A549 treated with CORT108297 at 1 μM for 4 hours (cell line): Measurements from ENCODE around the gene INSRR. TPM values are rescaled to one million over a fixed set of nuclear protein-coding genes. Genes with fewer than 3 reads are reported as not detected.

Experiments
- total RNA-seq: library from RNA; stranded (reverse); fragments of 200-300 nt; extraction: Qiagen RNA extraction; gene quantifications from 5 replicates; pipeline ENCODE4 v1.2.3, GENCODE V29; 2022

The INSRR gene
- total RNA-seq, result 0.01 TPM in 1 of 5 replicates, not detected in the others

DNA sequence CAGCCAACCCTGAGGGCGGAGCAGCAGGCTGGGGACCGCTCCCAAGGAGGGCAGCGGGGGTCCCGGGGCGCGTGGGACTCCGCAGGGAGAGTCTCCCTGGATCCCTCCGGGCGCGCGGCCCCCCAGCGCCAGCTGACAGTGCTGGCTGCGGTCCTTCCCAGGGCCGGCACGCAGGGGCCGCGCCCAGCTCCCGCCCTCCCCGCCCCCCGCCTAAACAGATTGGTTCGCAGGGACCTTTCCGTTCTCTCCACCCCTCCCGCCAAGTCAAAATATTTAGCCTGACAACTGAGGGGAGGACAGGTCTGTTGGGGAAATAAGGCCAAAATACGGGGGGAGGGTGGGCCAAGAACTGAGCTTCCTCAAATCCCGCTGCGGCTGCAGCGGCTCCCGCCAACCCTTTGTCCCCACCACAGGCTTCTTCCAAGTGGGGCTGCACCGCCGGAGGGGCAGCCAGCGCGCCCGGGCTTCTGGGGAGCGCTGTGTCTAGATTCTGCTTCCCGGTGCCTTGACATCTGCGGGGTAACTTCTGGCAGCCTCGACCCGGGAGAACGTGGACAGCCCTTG, at the start of gene INSRR:
TSS of gene INSRR (minus strand) at position 159 of the 564 bp plus-strand sequence. CDS start 496 bp downstream, outside the sequence.

DNA sequence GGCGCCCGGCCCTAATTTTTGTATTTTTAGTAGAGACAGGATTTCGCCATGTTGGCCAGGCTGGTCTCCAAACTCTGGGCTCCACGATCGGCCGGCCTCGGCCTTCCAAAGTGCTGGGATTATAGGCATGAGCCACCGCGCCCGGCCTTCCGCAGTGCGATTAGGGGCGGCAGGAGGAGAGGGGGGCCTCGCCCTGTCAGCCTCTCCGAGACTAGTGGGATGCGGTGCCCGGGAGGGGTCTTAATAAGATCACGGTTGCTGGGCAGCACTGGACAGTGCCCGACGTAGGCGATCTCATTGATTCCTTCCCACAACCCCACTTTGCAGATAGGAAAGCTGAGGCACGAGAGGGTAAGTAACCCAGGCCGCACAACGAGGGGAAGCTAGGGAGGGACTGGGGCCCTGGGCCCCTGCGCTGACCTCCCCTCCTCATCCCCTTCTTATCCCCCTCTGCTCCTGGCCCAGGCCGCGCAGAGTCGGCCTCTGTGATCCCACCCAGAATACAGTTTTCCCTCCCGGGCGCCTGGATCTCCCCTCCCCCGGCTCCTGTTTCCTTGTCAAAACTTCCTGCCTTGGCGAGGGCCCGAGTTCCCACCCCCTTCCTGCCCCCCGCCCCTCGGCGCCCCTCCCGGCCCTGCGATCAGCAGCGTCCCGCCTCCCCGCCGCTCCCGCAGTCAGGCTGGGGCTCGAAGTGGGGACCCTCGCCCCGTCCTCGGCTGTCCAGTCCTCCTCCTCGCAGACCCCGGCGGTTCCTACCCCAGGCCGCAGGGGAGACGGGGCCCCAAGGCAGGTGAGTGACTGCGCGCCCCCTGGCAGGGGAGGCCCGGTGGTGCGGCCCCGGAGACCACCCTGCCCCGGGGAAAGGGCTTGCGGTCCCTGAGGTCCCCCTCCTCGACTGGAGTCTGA, 34.4 kb upstream of the INSRR start, which contains the start of gene PEAR1:
TSS of gene PEAR1 (plus strand) at position 671 of the 906 bp plus-strand sequence. CDS start 10,209 bp downstream, outside the sequence.

DNA sequence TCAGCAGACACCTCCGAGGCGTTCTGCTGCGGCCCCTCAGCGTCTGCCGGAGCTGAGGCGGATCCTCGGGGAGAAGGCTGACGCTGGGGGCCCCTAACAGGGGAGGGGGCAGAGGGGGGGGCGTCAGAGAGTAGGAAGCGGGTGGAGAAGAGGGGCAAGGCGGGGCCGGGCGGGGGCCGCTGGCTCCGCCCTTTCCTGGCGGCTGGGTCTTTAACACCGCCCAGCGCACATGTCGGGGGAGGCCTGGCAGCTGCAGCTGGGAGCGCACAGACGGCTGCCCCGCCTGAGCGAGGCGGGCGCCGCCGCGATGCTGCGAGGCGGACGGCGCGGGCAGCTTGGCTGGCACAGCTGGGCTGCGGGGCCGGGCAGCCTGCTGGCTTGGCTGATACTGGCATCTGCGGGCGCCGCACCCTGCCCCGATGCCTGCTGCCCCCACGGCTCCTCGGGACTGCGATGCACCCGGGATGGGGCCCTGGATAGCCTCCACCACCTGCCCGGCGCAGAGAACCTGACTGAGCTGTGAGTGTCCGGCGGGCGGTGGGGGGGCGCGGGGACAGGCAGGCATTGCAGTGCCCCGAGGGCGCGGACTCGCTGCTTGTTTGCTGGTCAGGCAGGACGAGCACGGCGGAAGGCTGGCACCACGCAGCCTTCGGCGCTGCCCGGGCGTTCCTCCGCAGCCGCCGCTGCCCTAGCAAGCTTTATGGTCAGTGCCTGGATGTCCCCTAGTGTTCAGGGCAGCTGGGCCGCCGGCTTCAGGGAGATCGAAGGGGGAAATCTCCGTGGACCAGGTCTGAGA, 1.9 kb upstream of the INSRR start, which contains the start of gene NTRK1:
TSS of gene NTRK1 (plus strand) at position 238 of the 796 bp plus-strand sequence. CDS start at position 308, 70 bp downstream.

DNA sequence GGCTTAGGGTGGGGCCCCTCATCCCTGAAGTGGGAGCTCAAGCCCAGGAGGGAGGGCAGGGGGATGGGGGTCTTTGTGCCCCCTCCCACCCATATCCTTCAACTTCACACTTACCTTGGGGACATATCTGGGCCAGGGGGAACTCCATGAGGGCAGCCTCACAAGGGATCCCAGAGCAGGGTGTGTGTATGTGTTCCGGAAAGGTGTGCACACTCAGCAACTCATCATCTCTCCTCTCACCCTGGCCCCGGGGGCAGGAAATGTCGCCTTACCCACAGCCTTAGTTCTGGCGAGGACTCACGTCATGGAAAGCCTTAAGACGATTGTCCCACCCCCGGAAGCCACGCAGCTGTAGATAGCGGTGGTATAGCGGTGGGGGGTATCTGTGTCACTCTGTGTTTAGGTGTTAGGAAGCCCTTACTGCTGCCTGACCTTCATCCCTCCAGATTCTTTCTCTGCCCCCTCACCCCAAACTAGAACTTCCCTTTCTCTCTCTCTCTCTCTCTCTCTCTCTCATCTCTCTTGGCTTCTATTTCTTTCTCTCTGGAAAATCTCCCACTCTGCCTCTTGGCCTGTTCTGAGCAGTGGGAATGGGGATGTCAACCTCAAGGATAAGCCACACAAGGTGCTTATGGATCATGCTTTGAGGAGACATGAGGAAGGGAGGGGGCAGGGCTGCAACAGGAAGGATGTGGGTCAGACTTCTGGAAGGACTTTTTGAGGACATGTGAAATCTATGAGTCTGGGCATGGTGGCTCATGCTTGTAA, 42.2 kb downstream of the INSRR start, which contains the start of gene SH2D2A:
TSS of gene SH2D2A (minus strand) at position 288 of the 768 bp plus-strand sequence. CDS start at position 148, 140 bp downstream.

Other genes with a start within 250 kb of the INSRR start
- 0.14 to 0.21 TPM (median 0.14 TPM) in 3 of 5 replicates, not detected in the others for gene HAPLN2, start 239.7 kb downstream of the INSRR start, total RNA-seq
- 0.05 to 0.12 TPM in 2 of 5 replicates, not detected in the others for gene BCAN, start 217.0 kb downstream of the INSRR start, total RNA-seq
- gene NES, start 181.7 kb downstream of the INSRR start, total RNA-seq, result 1.2 to 1.5 TPM (median 1.3 TPM) in 5 replicates
- gene CRABP2, start 153.5 kb downstream of the INSRR start, total RNA-seq, result 10.1 to 14.1 TPM (median 11.0 TPM) in 5 replicates
- gene METTL25B, start 130.6 kb downstream of the INSRR start, total RNA-seq, result 20.7 to 26.6 TPM (median 25.5 TPM) in 5 replicates
- gene ISG20L2, start 130.4 kb downstream of the INSRR start, total RNA-seq, result 39.8 to 52.9 TPM (median 44.0 TPM) in 5 replicates
- 173 to 203 TPM (median 195 TPM) in 5 replicates for gene MRPL24, start 118.0 kb downstream of the INSRR start, total RNA-seq
- gene HDGF, start 107.4 kb downstream of the INSRR start, total RNA-seq, result 422 to 452 TPM (median 434 TPM) in 5 replicates
- gene PRCC, start 91.6 kb downstream of the INSRR start, total RNA-seq, result 71.8 to 77.9 TPM (median 77.7 TPM) in 5 replicates
- gene SH2D2A, start 42.3 kb downstream of the INSRR start, total RNA-seq, result 2.8 to 5.1 TPM (median 3.9 TPM) in 5 replicates
- 0.06 to 0.15 TPM (median 0.12 TPM) in 5 replicates for gene NTRK1, start 1.7 kb upstream of the INSRR start, total RNA-seq
- 7.8 to 11.1 TPM (median 9.9 TPM) in 5 replicates for gene PEAR1, start 34.6 kb upstream of the INSRR start, total RNA-seq
- gene LRRC71, start 61.5 kb upstream of the INSRR start, total RNA-seq, result 0.07 to 0.21 TPM (median 0.13 TPM) in 5 replicates
- gene ARHGEF11, start 186.6 kb upstream of the INSRR start, total RNA-seq, result 17.4 to 20.3 TPM (median 18.8 TPM) in 5 replicates
- gene ETV3L, start 240.7 kb upstream of the INSRR start, total RNA-seq, result not detected in 5 replicates